Activated effector memory CD4-positive, alpha-beta T cell treated with Interleukin-2 at 50 U/mL for 16 hours (primary cell): Measurements from ENCODE around the gene NFATC1.
"Not testable (repeated sequence)": the region's sequence is repeated elsewhere in the genome, so short reads cannot be mapped to it uniquely, and the experiment has no call there.

Source experiments
- DNase-seq: peaks from one replicate; pipeline ENCODE4 v3.0.0-alpha.2; 2020

Gene NFATC1

GRCh38 chr18:79376661-79377060, 19.1 kb upstream of the NFATC1 start:
- DNase-seq: not testable (repeated sequence)

GRCh38 chr18:79377187-79377891, 18.4 kb upstream of the NFATC1 start:
- DNase-seq: no peak

GRCh38 chr18:79378536-79379250, 17.0 kb upstream of the NFATC1 start:
- peak; percentile 69 for DNase-seq

DNA sequence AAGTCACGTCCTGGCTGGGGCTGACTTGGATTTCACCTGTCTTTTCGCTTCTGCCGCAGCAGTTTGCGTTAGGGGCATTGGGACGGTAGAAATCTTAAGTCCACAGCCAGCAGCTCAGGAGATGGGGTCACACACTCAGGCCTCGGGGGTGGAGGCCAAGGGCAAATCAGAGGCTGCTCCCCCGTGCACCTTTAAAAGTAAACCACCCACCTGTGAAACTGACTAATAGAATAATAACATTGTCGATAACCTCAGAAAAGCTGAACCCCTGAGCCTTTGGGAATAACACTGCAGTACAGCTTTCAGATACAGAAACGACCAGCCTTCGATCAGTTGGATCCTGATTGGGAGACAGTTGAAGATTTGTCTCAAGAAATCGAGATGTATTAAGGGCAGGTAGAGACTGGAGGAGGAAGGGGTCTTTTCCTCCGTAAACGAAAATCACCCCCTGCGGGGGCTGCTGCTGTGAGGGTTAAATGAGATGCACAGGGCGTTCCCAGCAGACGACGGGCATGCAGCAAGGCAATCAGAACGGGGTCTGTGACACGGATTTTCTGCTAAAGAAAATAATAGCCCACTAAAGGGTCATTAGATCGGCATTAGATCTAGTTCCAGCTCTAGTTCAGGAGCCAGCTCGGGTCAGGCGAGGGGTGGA, 16.4 kb upstream of the NFATC1 start:
- no peak for DNase-seq

DNA sequence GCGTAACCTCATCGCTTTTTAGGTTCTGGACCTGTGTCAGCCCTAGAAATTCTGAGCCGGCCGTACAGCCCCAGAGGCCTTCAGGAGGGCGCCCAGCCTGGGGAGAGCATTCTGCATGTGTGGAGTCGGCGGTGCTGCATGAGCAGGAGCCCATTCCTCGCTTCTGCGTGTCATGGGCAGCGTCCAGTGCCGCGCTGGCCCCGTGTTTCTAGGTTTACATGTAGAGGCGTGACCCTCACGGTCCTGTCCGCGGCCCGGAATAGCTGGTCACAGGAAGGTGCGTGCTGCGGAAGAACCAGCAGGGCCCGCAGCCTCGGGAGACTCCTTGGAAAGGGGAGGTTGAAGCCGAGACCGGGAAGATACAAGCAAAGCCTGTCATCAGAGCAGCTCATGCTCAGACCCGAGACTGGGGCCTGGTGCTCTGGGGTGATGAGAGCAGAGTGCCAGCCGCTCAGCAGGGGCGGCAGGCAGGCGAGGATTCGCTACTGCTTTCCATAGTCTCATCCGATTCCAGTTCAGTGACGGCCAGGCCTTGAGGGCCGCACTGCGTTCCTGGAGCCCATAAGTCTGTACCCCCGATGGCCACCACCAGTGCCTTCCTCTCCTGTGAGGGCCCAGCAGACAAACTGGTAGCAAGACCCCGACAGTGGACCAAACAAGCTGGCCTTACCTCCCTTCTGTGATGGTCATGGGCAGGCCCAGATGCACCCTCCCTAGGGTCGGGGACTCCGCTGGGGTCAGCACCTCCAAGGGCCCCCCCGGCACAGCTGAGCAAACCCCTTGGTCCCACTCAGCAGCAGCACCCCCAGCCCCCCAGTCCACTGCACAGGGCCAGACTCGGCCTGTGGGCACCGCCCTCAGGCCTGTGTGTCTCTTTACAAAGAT, 15.6 kb upstream of the NFATC1 start:
- DNase-seq: no peak

- DNase-seq: no peak
Measured at GRCh38 chr18:79380816-79381806, 14.6 kb upstream of the NFATC1 start.

DNA sequence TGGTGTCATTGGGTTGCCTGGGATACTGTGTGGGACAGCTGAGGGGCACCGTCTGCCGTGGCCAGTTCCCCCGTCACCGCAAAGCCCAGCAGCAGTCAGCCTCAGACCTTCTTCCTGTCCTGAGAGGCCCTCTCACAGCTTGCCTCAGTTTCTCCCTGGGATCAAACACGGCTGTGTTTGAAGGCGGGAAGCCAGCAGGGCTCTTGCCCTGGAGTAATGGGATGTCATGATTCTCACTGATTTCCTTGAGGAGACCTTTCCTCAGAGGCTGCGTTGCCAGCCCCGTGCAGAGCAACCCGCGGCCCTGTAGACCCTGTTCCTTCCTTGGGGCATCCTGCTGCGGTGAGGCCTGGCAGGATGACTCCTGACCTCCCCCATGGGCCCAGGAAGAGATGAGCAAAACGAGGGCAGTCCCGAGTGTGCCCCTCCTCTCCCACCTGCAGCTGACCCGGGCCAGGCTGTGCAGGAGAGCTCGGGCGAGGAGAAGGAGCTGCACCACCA, 13.9 kb upstream of the NFATC1 start:
- no peak for DNase-seq

DNA sequence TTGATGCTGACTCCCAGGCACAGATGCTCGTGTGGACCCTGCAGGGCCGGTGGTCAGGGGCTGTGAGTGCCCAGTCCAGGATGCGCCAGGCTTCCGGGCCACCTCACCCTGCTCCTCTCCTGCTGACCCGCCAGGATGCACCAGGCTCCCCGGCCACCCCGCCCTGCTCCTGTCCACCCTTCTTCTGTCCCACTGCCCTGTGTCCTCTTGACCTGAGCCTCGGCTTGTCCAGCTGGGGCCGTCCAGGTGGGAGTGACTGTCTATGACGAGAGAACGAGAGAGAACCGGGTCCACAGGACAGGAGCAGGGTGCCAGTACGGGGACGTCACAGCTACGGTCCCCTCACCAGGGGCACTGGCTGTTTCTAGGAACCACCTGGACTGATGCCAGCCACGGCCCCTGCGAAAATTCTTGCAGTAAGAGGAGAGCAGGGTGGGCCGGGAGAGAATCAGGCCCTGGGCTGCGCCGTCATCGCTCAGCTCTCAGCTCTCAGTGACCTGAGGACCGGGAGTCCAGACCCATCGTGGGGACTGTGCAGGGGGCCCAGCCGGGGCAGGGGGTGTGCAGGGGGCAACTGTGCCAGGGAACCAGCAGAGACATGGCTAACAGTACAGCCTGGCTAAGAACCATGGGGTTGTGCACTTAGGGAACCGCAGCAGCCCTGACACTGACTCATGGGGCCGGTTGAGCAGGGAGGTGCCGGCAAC, 12.9 kb upstream of the NFATC1 start:
- DNase-seq: no peak

DNA sequence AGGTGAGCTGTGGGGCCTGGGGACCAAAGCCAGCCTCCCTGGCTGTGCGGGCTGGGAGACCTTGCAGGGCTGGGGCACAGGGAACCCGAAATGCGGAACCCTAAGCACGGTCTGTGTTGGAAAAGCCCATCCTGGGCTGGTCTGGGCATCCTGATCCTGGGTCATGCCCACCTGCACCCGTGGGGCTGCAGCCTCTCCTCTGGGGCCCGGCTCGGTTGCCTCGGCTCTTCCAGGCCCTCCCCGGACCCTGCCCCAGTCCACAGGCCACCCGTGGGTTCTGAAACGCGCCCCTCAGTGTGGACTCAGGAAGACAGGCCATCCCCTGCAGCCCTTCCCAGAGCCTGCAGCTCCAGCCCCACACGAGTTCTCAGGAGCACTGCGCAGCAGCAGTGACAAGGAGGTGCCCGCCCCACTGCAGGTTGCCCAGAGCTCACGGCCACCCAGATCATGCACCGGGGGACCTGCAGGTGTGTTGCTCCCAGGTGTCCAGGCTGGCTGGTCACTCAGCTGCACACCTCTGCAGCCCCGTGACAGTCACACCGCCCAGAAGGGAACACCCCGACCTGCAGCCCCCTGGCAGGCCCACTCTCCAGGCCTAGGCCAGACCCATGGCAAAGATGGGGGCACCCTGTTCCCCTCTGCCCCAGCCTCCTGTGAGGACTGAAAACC, 12.2 kb upstream of the NFATC1 start:
- no peak for DNase-seq

DNA sequence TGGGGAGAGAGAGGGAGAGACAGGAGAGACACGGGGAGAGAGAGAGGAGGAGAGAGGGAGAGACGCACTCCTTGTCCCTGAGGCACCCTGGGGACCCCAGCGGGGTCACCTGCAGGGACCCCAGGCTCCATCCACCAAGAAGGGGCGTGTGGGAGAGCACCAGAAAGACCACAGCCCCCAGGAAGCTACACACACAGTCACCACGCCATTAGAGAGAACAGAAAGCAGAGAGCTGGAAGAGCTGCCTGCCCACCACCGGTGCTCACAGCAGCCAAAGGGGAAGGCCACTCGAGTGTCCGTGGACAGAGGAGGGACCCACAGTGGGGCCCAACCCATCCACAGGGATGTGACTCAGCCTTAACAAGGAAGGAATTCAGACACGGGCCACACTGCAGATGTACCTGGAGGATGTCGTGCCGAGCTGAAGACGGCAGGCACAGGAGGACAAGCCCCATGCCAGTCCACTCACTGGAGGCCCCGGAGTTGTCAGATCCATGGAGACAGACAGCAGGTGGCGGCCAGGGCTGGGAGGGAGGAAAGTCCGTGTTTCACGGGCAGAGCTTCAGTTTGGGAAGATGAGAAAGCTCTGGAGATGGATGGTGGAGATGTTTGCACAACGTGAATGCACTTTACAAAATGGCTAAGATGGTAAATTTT, 11.5 kb upstream of the NFATC1 start:
- no peak for DNase-seq

DNA sequence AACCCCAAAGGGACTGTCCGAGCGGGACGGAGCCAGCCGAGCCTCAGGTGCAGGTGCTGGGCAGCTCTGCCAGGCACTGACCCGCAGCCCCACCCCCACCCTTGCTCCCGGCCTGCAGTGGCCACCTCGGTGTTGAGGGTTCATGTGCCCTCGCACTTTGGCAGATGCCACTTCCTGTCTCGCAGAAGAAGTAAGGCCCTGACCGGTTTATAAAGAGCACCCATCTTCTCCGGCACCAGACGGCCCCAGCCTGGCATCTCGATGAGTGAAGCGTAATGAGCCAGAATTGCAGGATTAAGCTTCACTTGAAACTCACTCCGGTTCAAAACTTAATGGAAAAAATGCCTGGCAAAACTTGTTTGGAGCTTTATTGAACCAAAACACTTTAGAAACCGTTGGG, 10.9 kb upstream of the NFATC1 start:
- DNase-seq: no peak

- DNase-seq: no peak
Measured at GRCh38 chr18:79385326-79385707, 10.4 kb upstream of the NFATC1 start.

DNA sequence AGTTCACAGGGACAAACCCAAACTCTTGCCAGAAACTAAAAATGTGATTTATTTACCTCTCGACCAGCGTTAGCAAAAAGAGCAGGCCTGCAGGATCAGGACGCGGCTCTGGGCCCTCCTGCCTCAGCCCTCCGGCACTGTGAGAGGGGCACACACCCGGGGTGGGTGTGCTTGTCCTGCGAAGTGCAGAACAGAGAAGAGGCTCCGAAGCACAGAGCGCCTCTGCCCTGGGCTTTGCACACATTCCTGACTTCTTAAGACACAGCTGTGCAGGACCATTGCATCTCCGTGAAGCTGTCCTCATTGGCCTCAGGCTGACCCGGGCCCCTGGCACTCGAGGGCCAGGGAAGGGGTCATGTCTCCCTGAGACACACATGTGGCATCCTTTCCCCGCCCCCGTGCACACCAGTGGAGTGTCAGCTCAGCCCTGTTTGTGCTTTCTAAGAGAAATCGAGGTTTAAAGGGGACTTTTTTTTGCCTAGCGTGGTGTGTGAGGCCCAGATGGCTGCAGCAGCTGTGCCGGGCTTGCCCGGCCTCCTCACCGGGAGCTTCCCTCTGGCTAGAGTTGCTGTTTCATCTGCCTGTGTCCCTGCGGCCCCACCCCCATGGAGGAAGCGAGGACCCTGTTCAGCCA, 9.9 kb upstream of the NFATC1 start:
- DNase-seq: no peak

GRCh38 chr18:79386547-79386946, 9.2 kb upstream of the NFATC1 start:
- DNase-seq: no peak

GRCh38 chr18:79387214-79387613, 8.5 kb upstream of the NFATC1 start:
- DNase-seq: no peak

DNA sequence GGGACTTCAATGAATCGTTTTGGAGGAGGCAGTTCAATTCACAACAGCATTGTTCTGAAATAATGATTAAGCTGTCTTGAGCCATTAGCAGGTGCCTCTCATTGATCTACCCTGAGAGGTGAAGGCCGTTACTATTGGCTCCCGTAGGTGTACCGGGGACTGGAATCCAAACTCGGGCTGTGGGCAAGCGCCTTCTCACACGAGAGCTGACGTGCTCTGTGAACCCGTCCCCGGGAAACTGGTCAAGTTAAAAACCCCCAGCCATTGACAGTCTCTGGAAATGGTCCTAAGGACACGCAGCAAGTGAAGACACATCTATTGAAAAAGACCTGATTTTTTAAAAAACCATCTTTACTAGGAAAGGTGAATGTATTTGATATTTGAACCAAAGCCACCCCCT, 8.1 kb upstream of the NFATC1 start:
- no peak for DNase-seq

- no peak for DNase-seq
Measured at GRCh38 chr18:79388043-79388442, 7.7 kb upstream of the NFATC1 start.

- DNase-seq: no peak
Measured at GRCh38 chr18:79389689-79390088, 6.0 kb upstream of the NFATC1 start.

- DNase-seq: no peak
Measured at GRCh38 chr18:79392226-79392625, 3.5 kb upstream of the NFATC1 start.
